HG02938 (cell line): Measurements from ENCODE around the gene NTM.
A peak's percentile ranks its signal among the peaks of the same experiment; 100 is the strongest.

Experiments
- ATAC-seq: cut with Tn5 transposase; IDR thresholded peaks from one replicate; pipeline ENCODE4 v1.9.1; 2021; ENCODE audit warnings: mild to moderate bottlenecking, moderate library complexity; ENCODE audit not compliant: unreplicated experiment

Gene NTM

GRCh38 chr11:131632971-131633370, 262.6 kb downstream of the NTM start:
- ATAC-seq: no peak

- no peak for ATAC-seq
Measured at GRCh38 chr11:131633921-131634715, 263.7 kb downstream of the NTM start.

- ATAC-seq: no peak
Measured at GRCh38 chr11:131637469-131638175, 267.2 kb downstream of the NTM start.

- no peak for ATAC-seq
Measured at GRCh38 chr11:131638889-131639288, 268.5 kb downstream of the NTM start.

- ATAC-seq: no peak
Measured at GRCh38 chr11:131640320-131640719, 269.9 kb downstream of the NTM start.

GRCh38 chr11:131642756-131643531, 272.5 kb downstream of the NTM start:
- ATAC-seq: no peak

- no peak for ATAC-seq
Measured at GRCh38 chr11:131644204-131644795, 273.9 kb downstream of the NTM start.

GRCh38 chr11:131645237-131645636, 274.8 kb downstream of the NTM start:
- no peak for ATAC-seq

GRCh38 chr11:131649856-131650255, 279.4 kb downstream of the NTM start:
- ATAC-seq: no peak

GRCh38 chr11:131652231-131652630, 281.8 kb downstream of the NTM start:
- no peak for ATAC-seq

GRCh38 chr11:131653260-131653659, 282.8 kb downstream of the NTM start:
- ATAC-seq: no peak

- no peak for ATAC-seq
Measured at GRCh38 chr11:131654849-131655248, 284.4 kb downstream of the NTM start.

GRCh38 chr11:131656179-131656838, 285.9 kb downstream of the NTM start:
- ATAC-seq: no peak

GRCh38 chr11:131656839-131657211, 286.4 kb downstream of the NTM start:
- ATAC-seq: no peak

- no peak for ATAC-seq
Measured at GRCh38 chr11:131658414-131658813, 288.0 kb downstream of the NTM start.

- peak; percentile 82 for ATAC-seq
Measured at GRCh38 chr11:131658952-131659351, 288.5 kb downstream of the NTM start.

- no peak for ATAC-seq
Measured at GRCh38 chr11:131659931-131660330, 289.5 kb downstream of the NTM start.

- no peak for ATAC-seq
Measured at GRCh38 chr11:131661132-131661531, 290.7 kb downstream of the NTM start.

- ATAC-seq: no peak
Measured at GRCh38 chr11:131662317-131662972, 292.0 kb downstream of the NTM start.

- no peak for ATAC-seq
Measured at GRCh38 chr11:131662993-131663392, 292.6 kb downstream of the NTM start.
